K562 (cell line): ENCODE measurements around the gene AMH. TPM values are rescaled to one million over a fixed set of nuclear protein-coding genes. Genes with fewer than 3 reads are reported as not detected.

Experiments
- CBFA2T2 ChIP-seq: fragments of 450-650 bp; conservative IDR thresholded peaks from 2 replicates; pipeline ENCODE4 v1.6.1; 2017; ENCODE audit warnings: mild to moderate bottlenecking
- CSDE1 ChIP-seq, 2 experiments: fragments of 450-650 bp; IDR thresholded peaks; 2 replicates each; pipeline ENCODE4 v1.6.1; 2016; ENCODE audit warnings: mild to moderate bottlenecking in 1 of 2
- DMBX1 ChIP-seq: fragments of 250-450 bp; sonication (Bioruptor Pico); IDR thresholded peaks from 2 replicates; pipeline ENCODE4 v1.8.0; 2022; ENCODE audit warnings: inconsistent platforms, mild to moderate bottlenecking, moderate library complexity, borderline replicate concordance
- JUNB ChIP-seq: fragments of 450-650 bp; formaldehyde crosslinking; conservative IDR thresholded peaks from 2 replicates; pipeline ENCODE4 v1.4.0; 2020; ENCODE audit warnings: mild to moderate bottlenecking
- KDM4B ChIP-seq, 2 experiments: fragments of 450-650 bp in 1 of 2; sonication (generic) in 1 of 2; IDR thresholded peaks; 2 replicates each; pipeline ENCODE4 v1.6.1; 2016 to 2017; ENCODE audit warnings: borderline replicate concordance in 2 of 2, antibody characterized with exemption in 1 of 2, low read depth in 1 of 2, mild to moderate bottlenecking in 1 of 2
- NELFE ChIP-seq: IDR thresholded peaks from 2 replicates; pipeline ENCODE4 v1.6.1; 2011; ENCODE audit warnings: mild to moderate bottlenecking; ENCODE audit not compliant: insufficient read depth, insufficient read length
- PHB ChIP-seq: fragments of 250-450 bp; sonication (Bioruptor Pico); IDR thresholded peaks from 2 replicates; pipeline ENCODE4 v1.5.0; 2021
- POLR2A ChIP-seq: fragments of 450-650 bp; conservative IDR thresholded peaks from 2 replicates; pipeline ENCODE4 v1.6.1; 2016
- RBFOX2 ChIP-seq: fragments of 200-400 bp; formaldehyde crosslinking; IDR thresholded peaks from 2 replicates; pipeline ENCODE4 v1.6.1; 2017; ENCODE audit warnings: low read depth, mild to moderate bottlenecking, low read length, moderate library complexity
- SMAD4 ChIP-seq: fragments of 250-450 bp; sonication (Bioruptor Pico); conservative IDR thresholded peaks from 2 replicates; pipeline ENCODE4 v1.8.0; 2021; ENCODE audit warnings: inconsistent platforms, mild to moderate bottlenecking, moderate library complexity
- SMC3 ChIP-seq: conservative IDR thresholded peaks from 2 replicates; pipeline ENCODE4 v1.6.1; 2011; ENCODE audit warnings: low read depth, low read length, improper control_type of control experiment; ENCODE audit not compliant: insufficient read depth
- STAG1 ChIP-seq: sonication (generic); formaldehyde crosslinking; IDR thresholded peaks from 2 replicates; pipeline ENCODE4 v1.5.0; 2020; ENCODE audit warnings: missing genetic modification reagents, borderline replicate concordance
- ZEB2 ChIP-seq: fragments of 450-650 bp; IDR thresholded peaks from 2 replicates; pipeline ENCODE4 v1.6.1; 2016
- ZNF197 ChIP-seq: fragments of 200-800 bp; sonication (Bioruptor generic); IDR thresholded peaks from 2 replicates; pipeline ENCODE4 v1.6.1; 2016; ENCODE audit warnings: low read depth, missing genetic modification characterization, missing compliant biosample characterization
- ZNF23 ChIP-seq: fragments of 250-450 bp; sonication (Bioruptor Pico); IDR thresholded peaks from 2 replicates; pipeline ENCODE4 v1.4.0; 2020; ENCODE audit warnings: mild to moderate bottlenecking
- ZNF263 ChIP-seq: sonication (generic); formaldehyde crosslinking; IDR thresholded peaks from 2 replicates; pipeline ENCODE4 v1.8.0; 2022; ENCODE audit warnings: mild to moderate bottlenecking, missing genetic modification reagents, borderline replicate concordance
- polyA plus RNA-seq, 8 experiments: library from polyadenylated mRNA; depleted of rRNA in 4 of 8; stranded (reverse) in 5 of 8; unstranded in 3 of 8; fragments of >200 nt; fragmentation: Nextera tagmentation in 2 of 8; fragmentation: Illumina TruSeq in 1 of 8; extraction: Ambion mirVana in 2 of 8; extraction: Trizol in 1 of 8; gene quantifications; 2 replicates each; pipeline versions ENCODE4 v1.2.1 to v1.2.3, GENCODE V29; 2011 to 2014; ENCODE audit warnings: inconsistent platforms in 1 of 8, missing spikeins in 1 of 8
- total RNA-seq, 7 experiments: library from RNA; depleted of rRNA in 6 of 7; stranded (reverse); fragments of >200 nt in 6 of 7; fragmentation: Illumina TruSeq in 2 of 7; extraction: Trizol in 2 of 7; gene quantifications; 2 replicates each; pipeline versions ENCODE4 v1.2.1 to v1.2.3, GENCODE V29; 2011 to 2021; ENCODE audit warnings: low replicate concordance in 1 of 7
- TF ChIP-seq, protein P1 (sequence below): IDR thresholded peaks from 3 replicates; pipeline ENCODE4 v1.6.1; 2011; ENCODE audit warnings: borderline replicate concordance, mild to moderate bottlenecking, moderate library complexity; ENCODE audit not compliant: insufficient read length; ENCODE audit errors: extremely low read depth
- TF ChIP-seq, protein P2 (sequence below): fragments of 450-650 bp; formaldehyde crosslinking; IDR thresholded peaks from 2 replicates; pipeline ENCODE4 v1.4.0; 2022; ENCODE audit warnings: mild to moderate bottlenecking, moderate library complexity
- TF ChIP-seq, protein P3 (sequence below): fragments of 450-650 bp; IDR thresholded peaks from 2 replicates; pipeline ENCODE4 v1.7.1; 2018; ENCODE audit warnings: mild to moderate bottlenecking, low read depth; ENCODE audit not compliant: partially characterized antibody
- TF ChIP-seq, protein P4 (sequence below): sonication (generic); formaldehyde crosslinking; IDR thresholded peaks from 2 replicates; pipeline ENCODE4 v1.8.1; 2023; ENCODE audit warnings: mild to moderate bottlenecking, missing genetic modification reagents

The AMH gene
- total and polyA plus RNA-seq, 9 of the 15 experiments (the other 6 are each of a cell fraction or from before 2014, with no cell fraction given): 0.29 to 27.4 (median 2.6) TPM; not detected in 2

DNA sequence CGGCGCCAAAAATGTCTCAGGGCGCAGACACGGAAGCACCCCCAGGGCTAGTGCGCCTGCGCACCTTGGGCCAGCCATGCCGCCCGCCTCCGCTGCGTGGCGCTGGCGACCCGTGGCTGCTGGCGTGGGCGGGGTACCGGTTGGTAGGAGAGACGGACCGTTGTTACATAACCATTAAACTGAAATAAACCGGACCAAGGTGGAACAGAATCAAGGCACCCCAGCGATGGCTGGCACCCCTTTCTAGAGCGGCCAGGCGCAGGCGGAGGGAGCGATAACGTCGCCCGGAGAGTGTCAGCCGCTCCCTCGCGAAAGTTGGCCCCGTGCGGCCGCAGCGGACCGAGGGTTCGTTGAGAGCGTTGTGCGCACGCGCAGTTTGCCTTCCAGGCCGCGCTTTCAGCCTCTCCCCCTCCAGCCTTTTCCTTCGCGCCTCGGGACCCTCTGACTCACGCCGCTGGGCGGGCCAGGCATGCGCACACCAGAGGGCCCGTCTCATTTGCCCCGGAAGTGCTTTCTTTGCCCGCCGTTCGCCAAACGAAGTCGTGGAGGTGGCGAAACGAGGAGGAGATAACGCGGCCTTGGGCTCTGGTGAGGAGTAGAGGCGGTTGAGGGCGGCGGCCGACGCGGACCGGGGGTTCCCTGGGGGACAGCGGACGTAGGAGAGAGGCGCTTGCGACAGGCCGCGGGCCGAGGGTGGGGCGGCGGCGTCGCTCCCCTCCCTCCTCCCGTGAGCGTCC lies 12.6 kb upstream of the AMH start, which contains the start of the genes PLEKHJ1 and SF3A2 (continued):
- TF ChIP-seq, protein P1, sequence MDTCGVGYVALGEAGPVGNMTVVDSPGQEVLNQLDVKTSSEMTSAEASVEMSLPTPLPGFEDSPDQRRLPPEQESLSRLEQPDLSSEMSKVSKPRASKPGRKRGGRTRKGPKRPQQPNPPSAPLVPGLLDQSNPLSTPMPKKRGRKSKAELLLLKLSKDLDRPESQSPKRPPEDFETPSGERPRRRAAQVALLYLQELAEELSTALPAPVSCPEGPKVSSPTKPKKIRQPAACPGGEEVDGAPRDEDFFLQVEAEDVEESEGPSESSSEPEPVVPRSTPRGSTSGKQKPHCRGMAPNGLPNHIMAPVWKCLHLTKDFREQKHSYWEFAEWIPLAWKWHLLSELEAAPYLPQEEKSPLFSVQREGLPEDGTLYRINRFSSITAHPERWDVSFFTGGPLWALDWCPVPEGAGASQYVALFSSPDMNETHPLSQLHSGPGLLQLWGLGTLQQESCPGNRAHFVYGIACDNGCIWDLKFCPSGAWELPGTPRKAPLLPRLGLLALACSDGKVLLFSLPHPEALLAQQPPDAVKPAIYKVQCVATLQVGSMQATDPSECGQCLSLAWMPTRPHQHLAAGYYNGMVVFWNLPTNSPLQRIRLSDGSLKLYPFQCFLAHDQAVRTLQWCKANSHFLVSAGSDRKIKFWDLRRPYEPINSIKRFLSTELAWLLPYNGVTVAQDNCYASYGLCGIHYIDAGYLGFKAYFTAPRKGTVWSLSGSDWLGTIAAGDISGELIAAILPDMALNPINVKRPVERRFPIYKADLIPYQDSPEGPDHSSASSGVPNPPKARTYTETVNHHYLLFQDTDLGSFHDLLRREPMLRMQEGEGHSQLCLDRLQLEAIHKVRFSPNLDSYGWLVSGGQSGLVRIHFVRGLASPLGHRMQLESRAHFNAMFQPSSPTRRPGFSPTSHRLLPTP: no peak
- TF ChIP-seq JUNB (CRISPR knock-in tag): no peak
- TF ChIP-seq CSDE1 (IDR thresholded peaks at IDR 0.05): no peak
- no peak for TF ChIP-seq NELFE
- TF ChIP-seq ZNF197 (CRISPR knock-in tag): peak; percentile 56; the same call in 1 of the 2 replicates
- TF ChIP-seq POLR2A: peak; percentile 90
- 0 out of 2 replicates have a peak, but pooled peaks have one; percentile 54 for TF ChIP-seq PHB (CRISPR knock-in tag)
- no peak for TF ChIP-seq ZEB2
- no peak; the same call in 1 of the 2 replicates for TF ChIP-seq CBFA2T2
- TF ChIP-seq SMC3: peak; percentile 94
- TF ChIP-seq STAG1 (CRISPR knock-in tag): peak; percentile 95
- TF ChIP-seq, protein P2, sequence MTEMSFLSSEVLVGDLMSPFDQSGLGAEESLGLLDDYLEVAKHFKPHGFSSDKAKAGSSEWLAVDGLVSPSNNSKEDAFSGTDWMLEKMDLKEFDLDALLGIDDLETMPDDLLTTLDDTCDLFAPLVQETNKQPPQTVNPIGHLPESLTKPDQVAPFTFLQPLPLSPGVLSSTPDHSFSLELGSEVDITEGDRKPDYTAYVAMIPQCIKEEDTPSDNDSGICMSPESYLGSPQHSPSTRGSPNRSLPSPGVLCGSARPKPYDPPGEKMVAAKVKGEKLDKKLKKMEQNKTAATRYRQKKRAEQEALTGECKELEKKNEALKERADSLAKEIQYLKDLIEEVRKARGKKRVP (CRISPR knock-in tag): no peak
- TF ChIP-seq, protein P3, sequence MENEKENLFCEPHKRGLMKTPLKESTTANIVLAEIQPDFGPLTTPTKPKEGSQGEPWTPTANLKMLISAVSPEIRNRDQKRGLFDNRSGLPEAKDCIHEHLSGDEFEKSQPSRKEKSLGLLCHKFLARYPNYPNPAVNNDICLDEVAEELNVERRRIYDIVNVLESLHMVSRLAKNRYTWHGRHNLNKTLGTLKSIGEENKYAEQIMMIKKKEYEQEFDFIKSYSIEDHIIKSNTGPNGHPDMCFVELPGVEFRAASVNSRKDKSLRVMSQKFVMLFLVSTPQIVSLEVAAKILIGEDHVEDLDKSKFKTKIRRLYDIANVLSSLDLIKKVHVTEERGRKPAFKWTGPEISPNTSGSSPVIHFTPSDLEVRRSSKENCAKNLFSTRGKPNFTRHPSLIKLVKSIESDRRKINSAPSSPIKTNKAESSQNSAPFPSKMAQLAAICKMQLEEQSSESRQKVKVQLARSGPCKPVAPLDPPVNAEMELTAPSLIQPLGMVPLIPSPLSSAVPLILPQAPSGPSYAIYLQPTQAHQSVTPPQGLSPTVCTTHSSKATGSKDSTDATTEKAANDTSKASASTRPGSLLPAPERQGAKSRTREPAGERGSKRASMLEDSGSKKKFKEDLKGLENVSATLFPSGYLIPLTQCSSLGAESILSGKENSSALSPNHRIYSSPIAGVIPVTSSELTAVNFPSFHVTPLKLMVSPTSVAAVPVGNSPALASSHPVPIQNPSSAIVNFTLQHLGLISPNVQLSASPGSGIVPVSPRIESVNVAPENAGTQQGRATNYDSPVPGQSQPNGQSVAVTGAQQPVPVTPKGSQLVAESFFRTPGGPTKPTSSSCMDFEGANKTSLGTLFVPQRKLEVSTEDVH: peak; percentile 84
- TF ChIP-seq ZNF263 (CRISPR knock-in tag): peak; percentile 52; the same call in 1 of the 2 replicates
- no peak for TF ChIP-seq ZNF23 (CRISPR knock-in tag)
- no peak for TF ChIP-seq DMBX1 (CRISPR knock-in tag)
- peak; percentile 71; the same call in 1 of the 2 replicates for TF ChIP-seq SMAD4 (CRISPR knock-in tag)
- TF ChIP-seq, protein P4, sequence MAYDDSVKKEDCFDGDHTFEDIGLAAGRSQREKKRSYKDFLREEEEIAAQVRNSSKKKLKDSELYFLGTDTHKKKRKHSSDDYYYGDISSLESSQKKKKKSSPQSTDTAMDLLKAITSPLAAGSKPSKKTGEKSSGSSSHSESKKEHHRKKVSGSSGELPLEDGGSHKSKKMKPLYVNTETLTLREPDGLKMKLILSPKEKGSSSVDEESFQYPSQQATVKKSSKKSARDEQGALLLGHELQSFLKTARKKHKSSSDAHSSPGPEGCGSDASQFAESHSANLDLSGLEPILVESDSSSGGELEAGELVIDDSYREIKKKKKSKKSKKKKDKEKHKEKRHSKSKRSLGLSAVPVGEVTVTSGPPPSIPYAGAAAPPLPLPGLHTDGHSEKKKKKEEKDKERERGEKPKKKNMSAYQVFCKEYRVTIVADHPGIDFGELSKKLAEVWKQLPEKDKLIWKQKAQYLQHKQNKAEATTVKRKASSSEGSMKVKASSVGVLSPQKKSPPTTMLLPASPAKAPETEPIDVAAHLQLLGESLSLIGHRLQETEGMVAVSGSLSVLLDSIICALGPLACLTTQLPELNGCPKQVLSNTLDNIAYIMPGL (CRISPR knock-in tag): no peak; the same call in 1 of the 2 replicates
- TF ChIP-seq KDM4B (IDR thresholded peaks at IDR 0.05; ENCODE audit: borderline replicate concordance in 2 of 2, low read depth in 1 of 2): 0 out of 4 replicates have a peak, but pooled peaks of 1 of the 2 experiments have one; percentile 52
- TF ChIP-seq RBFOX2: peak; percentile 99
